HG02852 (cell line): Measurements from ENCODE around the gene GRID2.
"Not testable (repeated sequence)": the region's sequence is repeated elsewhere in the genome, so short reads cannot be mapped to it uniquely, and the experiment has no call there.

Experiments used
- ATAC-seq: cut with Tn5 transposase; IDR thresholded peaks from one replicate; pipeline ENCODE4 v1.9.1; 2021; ENCODE audit warnings: mild to moderate bottlenecking, moderate library complexity; ENCODE audit not compliant: unreplicated experiment

Gene GRID2

GRCh38 chr4:92305148-92305877, 1.5 kb downstream of the GRID2 start:
- ATAC-seq = no peak

GRCh38 chr4:92305878-92306520, 2.2 kb downstream of the GRID2 start:
- ATAC-seq = no peak

GRCh38 chr4:92307181-92307580, 3.4 kb downstream of the GRID2 start:
- ATAC-seq = no peak

- no peak for ATAC-seq
Measured at GRCh38 chr4:92307866-92308265, 4.1 kb downstream of the GRID2 start.

- ATAC-seq = no peak
Measured at GRCh38 chr4:92317047-92317446, 13.3 kb downstream of the GRID2 start.

- ATAC-seq = no peak
Measured at GRCh38 chr4:92328095-92328494, 24.3 kb downstream of the GRID2 start.

GRCh38 chr4:92333016-92333415, 29.2 kb downstream of the GRID2 start:
- ATAC-seq = no peak

- ATAC-seq = no peak
Measured at GRCh38 chr4:92334716-92335350, 31.1 kb downstream of the GRID2 start.

- ATAC-seq = no peak
Measured at GRCh38 chr4:92339676-92340075, 35.9 kb downstream of the GRID2 start.

GRCh38 chr4:92344216-92344615, 40.5 kb downstream of the GRID2 start:
- ATAC-seq = no peak

- no peak for ATAC-seq
Measured at GRCh38 chr4:92346289-92346688, 42.5 kb downstream of the GRID2 start.

GRCh38 chr4:92357966-92358365, 54.2 kb downstream of the GRID2 start:
- no peak for ATAC-seq

GRCh38 chr4:92359491-92359890, 55.7 kb downstream of the GRID2 start:
- no peak for ATAC-seq

GRCh38 chr4:92362028-92362427, 58.3 kb downstream of the GRID2 start:
- no peak for ATAC-seq

GRCh38 chr4:92368653-92369052, 64.9 kb downstream of the GRID2 start:
- ATAC-seq = no peak

- ATAC-seq = no peak
Measured at GRCh38 chr4:92381616-92382015, 77.8 kb downstream of the GRID2 start.

GRCh38 chr4:92382128-92382527, 78.4 kb downstream of the GRID2 start:
- ATAC-seq = no peak

- peak; percentile 93 for ATAC-seq
Measured at GRCh38 chr4:92387459-92388069, 83.8 kb downstream of the GRID2 start.

GRCh38 chr4:92399032-92399431, 95.3 kb downstream of the GRID2 start:
- ATAC-seq = no peak

GRCh38 chr4:92403525-92403924, 99.8 kb downstream of the GRID2 start:
- ATAC-seq = not testable (repeated sequence)

- ATAC-seq = no peak
Measured at GRCh38 chr4:92406488-92406887, 102.7 kb downstream of the GRID2 start.

- ATAC-seq = peak; percentile 98
Measured at GRCh38 chr4:92421920-92422319, 118.2 kb downstream of the GRID2 start.
